MG63 (cell line): Measurements from ENCODE around the gene TMEM208. TPM values are rescaled to one million over a fixed set of nuclear protein-coding genes. Genes with fewer than 3 reads are reported as not detected.

Source experiments
- DNase-seq: peaks from one replicate; pipeline ENCODE4 v3.0.0-alpha.2; 2020
- H3K27me3 ChIP-seq: fragments of 250-450 bp; sonication (Bioruptor Pico); 2 replicates; pipeline ENCODE4 v1.5.1; 2020; ENCODE audit warnings: mild to moderate bottlenecking, moderate library complexity
- H3K36me3 ChIP-seq: fragments of 250-450 bp; sonication (Bioruptor Pico); 2 replicates; pipeline ENCODE4 v1.5.1; 2020; ENCODE audit warnings: mild to moderate bottlenecking, moderate library complexity
- H3K4me3 ChIP-seq: fragments of 250-450 bp; sonication (Bioruptor Pico); 2 replicates; pipeline ENCODE4 v1.5.1; 2020; ENCODE audit warnings: mild to moderate bottlenecking, moderate library complexity
- H3K9me3 ChIP-seq: fragments of 250-450 bp; sonication (Bioruptor Pico); 2 replicates; pipeline ENCODE4 v1.5.1; 2020; ENCODE audit warnings: mild to moderate bottlenecking, moderate library complexity
- total RNA-seq: library from RNA; depleted of rRNA; stranded (reverse); fragments of >200 nt; shearing (Covaris generic); gene quantifications from 2 replicates; pipeline ENCODE4 v1.2.3, GENCODE V29; 2014; ENCODE audit warnings: low replicate concordance

Gene TMEM208
- total RNA-seq, 1 experiment from 2014 or later = 33.2 TPM

DNA sequence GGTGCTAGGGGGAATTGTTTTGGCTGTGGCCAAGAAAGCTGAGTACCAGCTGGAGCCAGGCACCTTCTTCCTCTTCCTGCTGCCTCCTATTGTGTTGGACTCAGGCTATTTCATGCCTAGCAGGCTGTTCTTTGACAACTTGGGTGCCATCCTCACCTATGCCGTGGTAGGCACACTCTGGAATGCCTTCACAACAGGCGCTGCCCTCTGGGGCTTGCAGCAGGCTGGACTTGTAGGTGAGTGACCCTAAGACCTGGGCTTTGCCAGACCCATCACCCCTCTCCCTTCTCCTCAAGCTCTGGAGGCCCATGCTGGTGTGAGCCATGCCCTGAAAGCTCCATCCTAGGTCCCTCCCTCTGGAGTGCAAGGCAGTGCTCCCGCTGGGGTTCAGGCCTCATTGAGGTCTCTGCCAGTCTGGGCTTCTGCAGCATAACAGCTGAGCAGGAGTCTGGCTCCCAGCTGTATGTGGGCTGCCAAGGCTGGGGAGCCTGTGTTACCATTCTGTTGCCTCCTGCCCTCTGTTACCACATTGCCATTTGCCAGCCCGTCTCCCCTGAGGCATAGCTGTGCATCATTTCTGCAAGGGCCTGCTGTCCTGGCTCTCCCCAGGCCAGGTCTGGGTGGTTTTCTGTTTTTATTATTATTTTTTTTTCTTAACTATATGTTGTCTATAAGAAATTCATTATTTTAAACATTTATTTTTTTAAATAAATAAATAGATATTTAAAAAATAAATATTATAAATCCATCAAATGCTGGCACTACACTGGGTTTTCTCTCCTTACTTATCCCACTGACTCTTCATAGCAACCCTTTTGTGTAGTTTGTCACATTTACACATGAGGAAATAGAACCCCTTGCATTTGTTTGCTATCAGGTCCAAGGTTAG lies 25.9 kb downstream of the TMEM208 start:
- H3K36me3 ChIP-seq = no peaks in the 10 kb centered on the region
- no peak overlapping the region for H3K4me3 ChIP-seq
- H3K27me3 ChIP-seq = no peaks in the 10 kb centered on the region
- no peaks in the 10 kb centered on the region for H3K9me3 ChIP-seq
- peak; percentile 36 for DNase-seq

DNA sequence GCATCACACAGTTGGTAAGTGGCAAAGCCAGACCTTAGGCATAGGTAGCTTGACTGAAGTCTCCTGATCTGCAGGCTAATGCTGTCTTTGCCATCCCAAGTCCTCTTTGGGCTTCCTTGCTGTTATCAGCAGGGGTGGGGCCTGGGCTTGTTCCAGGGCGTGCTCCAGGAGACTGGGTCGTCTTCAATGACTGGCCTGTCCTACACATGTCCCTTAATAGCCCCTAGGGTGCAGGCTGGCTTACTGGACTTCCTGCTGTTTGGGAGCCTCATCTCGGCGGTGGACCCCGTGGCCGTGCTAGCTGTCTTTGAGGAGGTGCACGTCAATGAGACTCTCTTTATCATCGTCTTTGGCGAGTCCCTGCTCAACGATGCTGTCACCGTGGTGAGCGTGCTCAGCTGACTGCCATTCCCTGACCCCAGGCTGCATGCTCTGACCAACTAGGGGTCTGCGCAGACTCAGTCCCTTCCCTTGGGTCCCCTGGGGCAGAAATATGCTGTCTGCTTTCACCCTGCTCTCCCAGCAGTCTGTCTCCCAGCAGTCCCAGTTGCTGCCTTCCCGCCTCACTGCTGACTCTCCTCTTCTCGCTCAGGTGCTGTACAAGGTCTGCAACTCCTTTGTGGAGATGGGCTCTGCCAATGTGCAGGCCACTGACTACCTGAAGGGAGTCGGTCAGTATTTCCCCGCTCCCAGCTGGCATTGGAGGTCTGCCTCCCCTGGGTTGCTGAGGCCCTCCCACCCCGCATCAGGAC lies 28.0 kb downstream of the TMEM208 start:
- no peaks in the 10 kb centered on the region for H3K9me3 ChIP-seq
- H3K27me3 ChIP-seq = no peaks in the 10 kb centered on the region
- H3K36me3 ChIP-seq = no peaks in the 10 kb centered on the region
- H3K4me3 ChIP-seq = no peak overlapping the region
- no peak for DNase-seq

DNA sequence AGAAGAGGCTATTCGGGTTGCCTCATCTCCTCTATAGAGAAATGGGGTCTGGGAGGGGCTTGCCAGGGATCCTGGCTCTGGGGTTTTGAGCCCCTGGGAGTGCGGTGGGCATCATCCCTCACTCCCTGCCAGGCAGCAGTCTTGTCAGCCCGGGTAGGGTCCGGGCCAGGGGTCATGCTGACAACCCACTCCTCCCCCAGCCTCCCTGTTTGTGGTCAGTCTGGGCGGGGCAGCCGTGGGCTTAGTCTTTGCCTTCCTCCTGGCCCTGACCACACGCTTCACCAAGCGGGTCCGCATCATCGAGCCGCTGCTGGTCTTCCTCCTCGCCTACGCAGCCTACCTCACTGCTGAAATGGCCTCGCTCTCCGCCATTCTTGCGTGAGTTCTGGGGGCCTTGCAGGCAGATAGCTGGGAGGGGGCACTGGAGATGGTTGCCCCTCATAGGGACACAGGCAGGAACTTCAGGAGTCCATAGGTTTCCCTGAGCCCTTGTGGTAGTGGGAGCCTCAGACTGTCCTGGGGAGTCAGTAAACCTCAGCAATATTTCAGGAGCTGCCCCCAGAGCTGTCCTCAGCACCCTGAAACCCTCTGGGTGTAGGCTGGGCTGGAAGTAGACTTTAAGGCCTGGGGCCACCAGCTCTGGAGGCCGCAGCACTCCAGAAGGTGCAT lies 28.8 kb downstream of the TMEM208 start:
- no peak overlapping the region for H3K4me3 ChIP-seq
- H3K27me3 ChIP-seq = no peaks in the 10 kb centered on the region
- no peak for DNase-seq
- H3K36me3 ChIP-seq = no peaks in the 10 kb centered on the region
- H3K9me3 ChIP-seq = no peaks in the 10 kb centered on the region

DNA sequence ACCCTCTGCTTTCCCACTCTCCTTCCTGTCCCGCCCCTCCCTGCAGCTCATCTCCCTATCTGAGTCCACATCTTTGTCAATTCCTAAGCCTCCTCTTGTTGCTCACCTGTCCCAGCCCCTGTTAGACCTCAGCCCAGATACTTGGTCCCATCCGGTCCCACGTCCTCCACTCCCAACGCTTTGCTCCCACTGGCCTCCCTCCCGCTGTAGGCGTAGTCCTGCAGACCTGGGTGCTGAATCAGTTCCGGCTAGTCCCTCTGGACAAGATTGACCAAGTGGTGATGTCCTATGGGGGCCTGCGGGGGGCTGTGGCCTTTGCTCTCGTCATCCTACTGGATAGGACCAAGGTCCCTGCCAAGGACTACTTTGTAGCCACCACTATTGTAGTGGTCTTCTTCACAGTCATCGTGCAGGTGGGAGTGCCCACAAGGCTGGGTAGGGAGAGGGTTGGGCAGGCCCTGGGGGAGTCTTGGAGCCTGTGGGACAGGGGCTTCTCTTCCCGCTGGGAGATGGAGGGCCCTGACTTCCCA lies 29.8 kb downstream of the TMEM208 start:
- no peaks in the 10 kb centered on the region for H3K9me3 ChIP-seq
- H3K27me3 ChIP-seq = no peaks in the 10 kb centered on the region
- DNase-seq = no peak
- H3K36me3 ChIP-seq = no peaks in the 10 kb centered on the region
- no peak overlapping the region for H3K4me3 ChIP-seq

DNA sequence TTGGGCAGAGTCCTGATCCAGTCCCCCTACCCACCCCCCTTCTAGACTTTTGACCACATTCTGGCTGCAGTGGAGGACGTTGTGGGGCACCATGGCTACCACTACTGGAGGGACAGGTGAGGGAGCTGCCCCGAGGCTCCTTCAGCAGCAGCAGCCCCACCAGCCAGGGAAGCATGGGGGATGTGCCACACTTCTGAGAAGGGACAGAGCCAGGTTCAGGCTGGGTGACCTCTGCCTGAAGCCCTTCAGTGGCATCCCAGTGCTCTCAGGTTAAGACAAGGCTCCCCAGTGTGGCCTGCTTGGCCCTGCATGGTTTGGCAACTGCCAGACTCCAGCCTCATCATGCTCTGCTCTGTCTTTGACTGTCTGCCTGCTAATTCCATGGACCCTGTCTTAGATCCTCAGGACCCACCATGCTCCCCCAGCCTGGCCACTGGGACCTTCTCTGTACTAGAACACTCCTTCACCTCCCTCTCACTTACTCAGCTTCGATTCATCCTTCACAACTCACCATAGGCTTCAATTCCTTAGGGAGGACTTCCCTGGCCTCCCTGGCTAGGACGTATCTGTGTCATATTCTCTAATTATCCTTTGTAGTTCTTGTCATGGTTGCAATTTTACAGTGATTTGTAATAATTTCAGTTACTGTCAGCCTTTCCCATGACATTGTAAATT lies 30.7 kb downstream of the TMEM208 start:
- no peak for DNase-seq
- H3K4me3 ChIP-seq = no peak overlapping the region
- H3K36me3 ChIP-seq = no peaks in the 10 kb centered on the region
- no peaks in the 10 kb centered on the region for H3K27me3 ChIP-seq
- H3K9me3 ChIP-seq = no peaks in the 10 kb centered on the region

DNA sequence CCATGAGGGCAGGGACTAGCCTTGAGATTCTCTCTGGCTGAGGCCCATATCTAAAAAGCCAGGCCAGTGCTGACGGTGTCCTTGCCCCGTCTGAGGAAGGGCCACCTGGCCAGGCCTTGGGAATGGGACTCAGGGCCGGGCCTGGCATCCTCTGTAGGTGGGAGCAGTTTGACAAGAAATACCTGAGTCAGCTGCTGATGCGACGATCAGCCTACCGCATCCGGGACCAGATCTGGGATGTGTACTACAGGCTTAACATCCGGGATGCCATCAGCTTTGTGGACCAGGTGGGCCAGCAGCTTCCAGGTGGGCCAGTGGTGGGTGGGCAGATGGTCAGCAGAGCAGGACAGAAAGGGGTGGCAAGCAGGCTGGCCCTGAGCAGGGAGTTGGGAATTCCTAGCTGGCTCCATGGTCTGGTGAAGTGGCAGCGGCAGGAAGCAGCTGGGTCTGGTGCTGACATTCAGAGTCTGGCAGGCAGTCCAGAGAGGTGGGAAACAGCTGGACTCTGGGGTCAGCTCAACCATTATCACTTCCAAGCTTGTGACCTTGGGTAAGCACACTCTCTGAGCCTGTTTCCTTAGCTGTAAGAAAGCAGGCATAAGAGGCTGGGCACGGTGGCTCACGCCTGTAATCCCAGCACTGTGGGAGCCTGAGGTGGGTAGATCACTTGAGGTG lies 31.4 kb downstream of the TMEM208 start:
- Histone ChIP-seq H3K9me3 (no peaks in the 10 kb centered on the region), H3K36me3 (no peaks in the 10 kb centered on the region), H3K4me3 (no peak overlapping the region), H3K27me3 (no peaks in the 10 kb centered on the region)
- DNase-seq = no peak

DNA sequence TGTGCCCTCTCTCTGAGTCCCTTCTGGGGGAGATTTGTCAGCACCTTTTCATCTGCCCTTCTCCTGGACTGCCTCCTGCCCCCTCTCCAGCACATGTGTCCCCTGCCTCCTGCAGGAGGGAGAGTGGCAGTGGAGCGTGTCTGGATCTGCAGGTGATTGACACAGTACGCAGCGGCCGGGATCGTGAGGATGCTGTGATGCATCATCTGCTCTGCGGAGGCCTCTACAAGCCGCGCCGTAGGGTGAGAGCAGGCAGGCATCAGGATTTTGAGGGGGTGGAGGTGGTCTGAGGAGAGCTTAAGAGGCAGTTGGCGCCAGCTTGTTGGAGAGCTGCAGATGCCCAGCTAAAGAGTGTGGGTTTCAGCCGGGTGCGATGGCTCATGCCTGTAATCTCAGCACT lies 32.8 kb downstream of the TMEM208 start:
- Histone ChIP-seq H3K9me3 (no peaks in the 10 kb centered on the region), H3K4me3 (no peak overlapping the region), H3K36me3 (no peaks in the 10 kb centered on the region), H3K27me3 (no peaks in the 10 kb centered on the region)
- DNase-seq = no peak

DNA sequence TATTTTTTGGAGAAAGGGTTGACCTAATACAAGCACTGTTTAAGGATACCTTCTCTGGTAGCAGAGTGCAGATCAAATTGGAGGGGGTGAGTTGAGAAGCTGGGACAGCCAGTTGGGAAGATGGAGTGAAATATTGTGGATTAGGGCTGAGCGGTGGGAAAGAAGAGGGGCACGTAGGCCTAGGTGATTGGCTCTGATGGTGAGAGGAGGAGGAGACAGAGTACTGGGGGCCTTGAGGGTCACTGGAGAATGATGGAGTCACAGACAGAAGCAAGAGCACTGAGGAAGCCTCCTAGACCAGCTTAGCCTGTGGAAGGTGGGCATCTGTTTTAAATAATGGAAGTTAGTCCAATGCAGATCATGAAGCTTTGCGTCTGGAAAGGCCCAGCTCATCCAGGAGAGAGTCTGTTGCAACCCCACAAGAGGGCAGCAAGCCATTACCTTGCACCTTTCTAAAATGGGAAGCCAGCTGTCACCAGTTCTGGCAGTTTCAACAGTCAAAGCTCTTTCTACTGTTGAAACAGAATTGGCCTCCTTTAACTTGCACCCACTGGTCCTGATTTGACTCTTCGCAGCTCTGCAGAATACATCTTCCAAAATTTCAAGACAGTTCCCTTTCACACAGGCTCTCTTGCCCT lies 33.6 kb downstream of the TMEM208 start:
- H3K9me3 ChIP-seq = no peaks in the 10 kb centered on the region
- H3K27me3 ChIP-seq = no peaks in the 10 kb centered on the region
- H3K4me3 ChIP-seq = no peak overlapping the region
- H3K36me3 ChIP-seq = no peaks in the 10 kb centered on the region
- no peak for DNase-seq

DNA sequence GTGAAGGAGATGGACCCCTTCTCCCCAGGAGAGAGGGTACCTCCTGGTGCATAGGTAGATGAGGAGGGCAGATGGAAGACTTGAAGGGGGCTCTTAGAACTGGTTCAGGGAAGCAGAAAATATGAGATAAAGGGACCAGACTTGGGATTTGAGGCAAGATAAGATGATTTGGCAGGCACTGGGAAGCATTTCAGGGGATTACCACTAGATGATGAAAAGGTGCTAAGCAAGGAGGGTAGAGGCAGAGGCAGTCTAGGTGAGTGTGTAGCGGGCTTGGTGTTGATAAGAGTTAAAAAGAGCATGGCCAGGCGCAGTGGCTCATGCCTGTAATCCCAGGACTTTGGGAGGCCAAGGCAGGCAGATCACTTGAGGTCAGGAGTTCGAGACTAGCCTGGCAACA lies 36.3 kb downstream of the TMEM208 start:
- H3K4me3 ChIP-seq = no peak overlapping the region
- H3K9me3 ChIP-seq = no peaks in the 10 kb centered on the region
- H3K36me3 ChIP-seq = no peaks in the 10 kb centered on the region
- no peaks in the 10 kb centered on the region for H3K27me3 ChIP-seq
- no peak for DNase-seq

DNA sequence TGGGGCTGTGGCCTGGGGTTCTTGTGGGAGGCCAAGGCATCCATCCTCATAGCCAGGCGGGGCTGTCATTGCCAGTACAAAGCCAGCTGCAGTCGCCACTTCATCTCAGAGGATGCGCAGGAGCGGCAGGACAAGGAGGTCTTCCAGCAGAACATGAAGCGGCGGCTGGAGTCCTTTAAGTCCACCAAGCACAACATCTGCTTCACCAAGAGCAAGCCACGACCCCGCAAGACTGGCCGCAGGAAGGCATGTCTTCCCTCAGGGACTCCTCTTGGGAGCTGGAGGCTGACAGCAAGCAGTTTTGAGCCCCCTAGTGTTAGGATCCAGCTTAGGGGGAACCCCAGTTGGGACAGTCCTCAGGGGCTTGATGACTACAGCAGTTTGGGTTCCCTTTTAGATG lies 37.3 kb downstream of the TMEM208 start:
- Histone ChIP-seq H3K9me3 (no peaks in the 10 kb centered on the region), H3K4me3 (no peak overlapping the region), H3K36me3 (no peaks in the 10 kb centered on the region), H3K27me3 (no peaks in the 10 kb centered on the region)
- no peak for DNase-seq

DNA sequence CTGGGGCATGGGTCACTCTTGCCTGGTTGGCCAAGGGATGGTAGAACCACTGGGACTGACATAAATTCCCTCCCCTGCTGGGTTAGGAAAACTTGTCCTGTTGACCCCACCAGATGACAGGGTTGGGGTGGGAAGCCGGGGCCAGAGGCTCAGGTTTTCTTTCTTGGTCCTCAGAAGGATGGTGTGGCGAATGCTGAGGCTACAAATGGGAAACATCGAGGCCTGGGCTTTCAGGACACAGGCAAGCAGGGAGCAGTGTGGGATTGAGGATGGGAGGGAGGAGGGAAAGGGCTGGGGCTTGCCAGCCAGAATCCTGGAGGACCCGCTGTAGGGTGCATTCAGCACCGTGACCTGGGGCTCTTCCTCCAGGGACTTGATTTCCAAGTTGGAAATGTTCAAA lies 37.9 kb downstream of the TMEM208 start:
- Histone ChIP-seq H3K36me3 (no peaks in the 10 kb centered on the region), H3K9me3 (no peaks in the 10 kb centered on the region), H3K27me3 (no peaks in the 10 kb centered on the region), H3K4me3 (no peak overlapping the region)
- DNase-seq = no peak

DNA sequence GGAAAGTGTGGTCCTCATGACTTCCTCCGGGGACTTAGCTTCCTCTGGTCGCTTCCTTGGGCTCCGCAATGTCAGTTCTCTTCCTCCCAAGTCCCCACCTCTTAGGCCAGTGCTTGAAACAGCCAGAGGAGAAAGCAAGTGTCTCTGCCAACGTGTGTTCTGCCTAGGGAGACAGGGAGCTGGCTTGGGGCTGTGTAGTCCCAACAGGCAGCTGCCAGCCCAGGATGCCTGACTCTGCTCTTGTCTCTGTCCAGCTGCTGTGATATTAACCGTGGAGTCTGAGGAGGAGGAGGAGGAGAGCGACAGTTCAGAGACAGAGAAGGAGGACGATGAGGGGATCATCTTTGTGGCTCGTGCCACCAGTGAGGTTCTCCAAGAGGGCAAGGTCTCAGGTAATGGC lies 38.9 kb downstream of the TMEM208 start:
- DNase-seq = no peak

DNA sequence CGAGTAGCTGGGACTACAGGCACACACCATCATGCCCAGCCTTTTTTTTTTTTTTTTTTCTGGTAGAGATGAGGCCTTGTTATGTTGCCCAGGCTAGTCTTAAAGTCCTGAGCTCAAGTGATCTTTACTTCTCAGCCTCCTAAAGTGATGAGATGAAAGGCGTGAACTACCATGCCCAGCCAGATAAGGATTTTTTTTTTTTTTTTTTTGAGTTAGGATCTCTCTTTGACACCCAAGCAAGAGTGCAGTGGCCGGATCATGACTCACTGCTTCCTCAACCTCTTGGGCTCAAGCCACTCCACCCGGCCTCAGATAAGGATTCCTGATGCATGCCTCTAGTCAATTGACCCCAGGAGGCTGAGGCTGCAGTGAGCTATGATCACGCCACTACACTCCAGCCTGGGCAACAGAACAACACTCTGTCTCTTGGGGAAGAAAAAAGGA lies 41.2 kb downstream of the TMEM208 start:
- peak; percentile 90 for DNase-seq
- H3K27me3 ChIP-seq = no peaks in the 10 kb centered on the region
- H3K9me3 ChIP-seq = no peaks in the 10 kb centered on the region
- H3K4me3 ChIP-seq = no peak overlapping the region
- no peaks in the 10 kb centered on the region for H3K36me3 ChIP-seq

More for the DNA sequence above, 38.9 kb downstream of the TMEM208 start:
- Histone ChIP-seq H3K4me3 (no peak overlapping the region), H3K27me3 (no peaks in the 10 kb centered on the region), H3K36me3 (no peaks in the 10 kb centered on the region), H3K9me3 (no peaks in the 10 kb centered on the region)

DNA sequence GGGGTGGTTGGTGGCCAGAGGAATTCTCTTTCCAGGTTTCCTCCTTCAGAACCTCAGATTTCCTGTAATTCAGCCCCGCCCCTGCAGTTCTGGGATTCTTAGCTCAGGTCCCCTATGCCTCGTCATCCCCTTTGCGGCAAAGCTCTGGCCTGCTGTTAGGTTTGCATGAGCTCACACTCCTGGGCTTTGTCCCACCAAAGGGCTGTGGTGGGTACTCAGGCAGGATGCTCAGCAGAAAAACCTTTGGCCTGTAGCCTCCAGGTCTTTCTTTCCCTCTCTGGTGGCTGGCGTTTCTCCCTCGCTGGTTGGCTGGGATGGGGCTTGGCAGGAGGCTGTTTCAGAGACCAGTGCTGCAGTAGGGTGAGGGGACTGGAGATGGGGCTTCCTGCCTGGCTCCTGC lies 42.8 kb downstream of the TMEM208 start:
- peak; percentile 82 for DNase-seq
- Histone ChIP-seq H3K4me3 (no peak overlapping the region), H3K36me3 (0 out of 2 replicates have a peak, but pooled peaks cover 2% of the 10 kb centered on the region)

DNA sequence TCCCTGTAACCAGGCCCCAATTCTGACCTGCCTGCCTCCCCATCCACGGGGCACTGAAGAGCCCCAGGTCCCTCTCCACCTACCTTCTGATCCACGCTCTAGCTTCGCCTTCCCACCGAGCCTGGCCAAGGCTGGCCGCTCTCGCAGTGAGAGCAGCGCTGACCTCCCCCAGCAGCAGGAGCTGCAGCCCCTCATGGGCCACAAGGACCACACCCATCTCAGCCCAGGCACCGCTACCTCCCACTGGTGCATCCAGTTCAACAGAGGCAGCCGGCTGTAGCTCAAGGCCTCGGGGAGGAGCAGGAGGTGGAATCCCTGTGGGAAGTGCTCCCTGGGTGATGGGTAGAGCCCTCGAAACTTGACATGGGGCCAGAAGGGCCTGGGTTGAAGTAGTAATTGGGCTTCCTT lies 44.0 kb downstream of the TMEM208 start:
- H3K27me3 ChIP-seq = no peaks in the 10 kb centered on the region
- H3K9me3 ChIP-seq = no peaks in the 10 kb centered on the region
- DNase-seq = no peak
- no peak overlapping the region for H3K4me3 ChIP-seq
- peaks cover 7% of the 10 kb centered on the region for H3K36me3 ChIP-seq

More for the DNA sequence above, 42.8 kb downstream of the TMEM208 start:
- Histone ChIP-seq H3K9me3 (no peaks in the 10 kb centered on the region), H3K27me3 (no peaks in the 10 kb centered on the region)

DNA sequence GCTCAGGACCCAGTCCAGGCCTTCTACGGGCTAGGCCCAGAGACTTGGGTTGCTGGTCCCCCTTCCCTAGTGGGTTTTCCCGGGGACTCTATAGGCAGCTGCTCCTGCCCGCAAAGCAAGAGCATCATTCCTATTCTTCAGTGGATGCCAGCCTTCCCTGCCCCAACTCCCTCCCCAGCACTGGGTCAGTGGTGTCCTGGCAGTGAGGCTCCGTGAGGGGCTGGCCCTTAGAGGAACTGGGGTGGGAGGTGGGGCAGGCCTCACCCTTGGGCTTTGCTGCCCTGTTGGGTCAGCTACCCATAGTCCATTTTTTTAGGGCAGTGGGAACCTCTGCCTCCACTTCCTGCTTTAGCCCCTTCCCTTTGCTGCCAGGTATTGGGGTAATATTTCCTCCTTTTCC lies 44.5 kb downstream of the TMEM208 start:
- DNase-seq = no peak
- Histone ChIP-seq H3K36me3 (peaks cover 12% of the 10 kb centered on the region), H3K27me3 (no peaks in the 10 kb centered on the region)

More for the DNA sequence above, 44.5 kb downstream of the TMEM208 start:
- Histone ChIP-seq H3K9me3 (no peaks in the 10 kb centered on the region), H3K4me3 (no peak overlapping the region)
